DMS53 (cell line): Measurements from ENCODE around the gene DRAM1.
"Not testable (repeated sequence)": the region's sequence is repeated elsewhere in the genome, so short reads cannot be mapped to it uniquely, and the experiment has no call there.

ENCODE experiments used
- DNase-seq: peaks from one replicate; lab custom pipeline; 2025; lab: John Stamatoyannopoulos, UW

DRAM1 gene

DNA sequence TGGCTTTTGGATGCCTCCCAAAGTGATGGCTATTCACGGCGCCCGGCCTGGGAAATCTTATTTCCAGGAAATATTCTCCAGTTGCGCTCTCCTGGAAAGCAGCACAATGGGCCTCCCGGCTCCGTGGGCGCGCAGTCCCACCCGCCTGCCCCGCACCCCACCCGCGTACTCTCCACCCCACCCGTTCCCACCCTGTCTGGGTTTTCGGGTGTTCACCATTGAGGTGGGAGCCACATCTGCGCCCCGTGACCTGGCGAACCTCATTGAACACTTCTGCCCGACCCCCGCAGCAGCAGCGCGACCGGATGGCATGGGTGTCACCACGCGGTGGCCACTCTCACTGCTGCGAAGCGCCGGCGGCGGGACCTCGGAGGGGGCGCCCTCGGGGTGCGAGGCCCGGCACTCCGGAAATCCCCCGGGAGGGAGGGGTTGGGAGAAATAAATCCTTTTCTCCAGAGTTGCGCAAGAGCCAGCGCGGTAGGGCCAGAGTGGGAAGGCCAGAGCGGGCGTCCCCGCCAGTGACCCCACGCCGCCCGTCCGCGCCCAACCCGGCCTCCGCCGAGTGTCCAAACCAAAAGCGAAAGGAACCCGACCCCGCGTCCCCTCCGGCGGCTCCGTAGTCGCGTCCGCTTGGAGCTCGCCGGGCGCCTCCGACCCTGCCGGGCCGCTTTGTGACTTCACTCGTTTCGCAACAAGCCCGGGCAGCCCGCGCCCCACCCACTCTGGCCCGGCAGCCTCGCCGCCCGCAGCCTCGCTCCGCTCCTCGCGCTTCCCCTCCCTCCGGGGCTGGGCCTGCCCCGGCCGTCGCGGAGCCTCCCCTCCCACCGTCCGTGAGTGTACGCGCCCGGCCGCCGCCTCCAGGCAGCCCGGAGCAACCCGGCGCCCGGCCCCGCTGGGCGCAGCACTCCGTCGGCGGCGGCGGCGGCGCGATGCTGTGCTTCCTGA, at the start of gene DRAM1:
DRAM1 (plus strand) TSS at position 720 of the 945 bp plus-strand sequence; CDS start at position 930, 210 bp downstream.
- peak; percentile 92 for DNase-seq

DNA sequence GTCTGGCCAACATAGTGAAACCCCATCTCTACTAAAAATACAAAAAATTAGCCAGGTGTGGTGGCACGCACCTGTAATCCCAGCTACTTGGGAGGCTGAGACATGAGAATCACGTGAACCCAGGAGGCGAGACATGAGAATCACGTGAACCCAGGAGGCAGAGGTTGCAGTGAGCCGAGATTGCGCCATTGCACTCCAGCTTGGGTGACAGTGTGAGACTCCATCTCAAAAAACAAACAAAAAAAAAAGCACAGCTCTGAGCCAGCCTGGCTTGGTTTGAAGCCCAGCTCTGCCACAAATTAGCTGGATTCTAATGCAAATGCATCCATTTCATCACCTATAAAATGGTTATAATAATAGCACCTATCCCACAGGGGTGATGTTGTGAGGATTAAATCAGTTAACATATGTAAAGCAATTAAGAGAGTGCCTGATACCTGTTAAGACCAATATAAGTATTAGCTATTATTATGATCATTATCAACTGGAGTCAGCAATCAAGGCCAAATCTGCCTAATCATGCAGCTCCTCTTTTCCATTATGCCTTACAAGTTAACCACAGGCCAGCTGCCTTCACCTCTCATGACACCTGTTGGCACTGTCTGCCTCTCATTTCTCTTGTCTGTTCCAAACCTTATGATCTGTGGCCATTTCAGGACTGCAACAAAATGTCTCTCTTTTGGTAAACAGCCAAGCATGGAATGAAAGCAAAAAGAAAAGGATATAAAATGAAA, 48.8 kb upstream of the DRAM1 start:
- peak; percentile 31 for DNase-seq

- peak; percentile 36 for DNase-seq
These were observed 47.6 kb upstream of the DRAM1 start for GRCh38 chr12:101829639-101830366.

GRCh38 chr12:101830367-101831325, 46.7 kb upstream of the DRAM1 start, which contains the start of gene GNPTAB:
Gene GNPTAB, minus strand, starts transcription at chr12:101830959. Its CDS starts 284 bp downstream, at chr12:101830675.
- DNase-seq = peak; percentile 98

DNA sequence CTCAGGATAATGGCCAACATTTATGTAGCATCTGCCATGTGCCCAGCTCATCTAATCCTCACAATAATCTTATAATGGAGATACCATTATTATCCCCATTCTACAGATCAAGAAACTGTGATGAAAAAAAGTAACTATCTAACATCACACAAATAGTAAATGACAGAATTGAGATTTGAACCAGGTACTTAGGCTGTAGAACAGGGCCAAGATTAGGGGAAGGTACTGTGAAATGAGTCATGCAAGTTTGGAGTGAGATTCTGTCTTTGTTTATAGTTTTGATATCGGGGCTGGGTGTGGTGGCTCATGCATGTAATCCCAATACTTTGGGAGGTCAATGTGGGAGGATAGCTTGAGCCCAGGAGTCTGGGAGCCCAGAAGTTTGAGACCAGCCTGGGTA, 45.4 kb upstream of the DRAM1 start:
- no peak for DNase-seq

DNA sequence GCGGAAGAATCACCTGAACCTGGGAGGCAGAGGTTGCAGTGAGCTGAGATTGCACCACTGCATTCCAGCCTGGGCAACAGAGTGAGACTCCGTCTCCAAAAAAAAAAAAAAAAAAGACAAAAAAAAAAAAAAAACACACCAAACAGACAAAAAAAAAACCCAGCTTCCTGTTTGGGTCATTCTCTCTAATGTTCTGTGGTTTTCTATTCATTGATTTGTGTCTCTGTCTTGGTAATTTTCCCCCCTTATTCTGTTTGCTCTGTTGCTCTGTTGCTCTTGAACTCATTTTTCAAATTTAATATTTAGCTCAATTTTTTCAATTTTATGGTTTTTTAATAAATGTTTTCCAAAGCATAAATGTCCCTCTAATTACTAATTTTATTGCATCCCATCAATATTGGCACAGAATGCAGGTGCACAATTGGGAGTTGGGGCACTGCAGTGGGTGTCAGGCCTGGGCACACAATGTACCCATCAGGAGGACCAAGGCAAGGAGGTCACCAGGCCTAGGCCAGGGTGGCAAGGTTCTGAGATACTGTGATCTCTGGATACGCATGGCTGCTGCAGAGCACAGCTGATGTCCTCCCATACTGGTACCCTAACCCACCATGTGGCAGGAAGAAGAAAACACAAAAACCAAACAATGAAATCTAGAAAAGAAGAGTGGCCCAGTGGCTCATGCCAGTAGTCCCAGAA, 38.6 kb upstream of the DRAM1 start:
- no peak for DNase-seq

- peak; percentile 81 for DNase-seq
These were observed 37.8 kb upstream of the DRAM1 start for GRCh38 chr12:101839324-101840283.

- no peak for DNase-seq
These were observed 36.3 kb upstream of the DRAM1 start for GRCh38 chr12:101841069-101841468.

DNA sequence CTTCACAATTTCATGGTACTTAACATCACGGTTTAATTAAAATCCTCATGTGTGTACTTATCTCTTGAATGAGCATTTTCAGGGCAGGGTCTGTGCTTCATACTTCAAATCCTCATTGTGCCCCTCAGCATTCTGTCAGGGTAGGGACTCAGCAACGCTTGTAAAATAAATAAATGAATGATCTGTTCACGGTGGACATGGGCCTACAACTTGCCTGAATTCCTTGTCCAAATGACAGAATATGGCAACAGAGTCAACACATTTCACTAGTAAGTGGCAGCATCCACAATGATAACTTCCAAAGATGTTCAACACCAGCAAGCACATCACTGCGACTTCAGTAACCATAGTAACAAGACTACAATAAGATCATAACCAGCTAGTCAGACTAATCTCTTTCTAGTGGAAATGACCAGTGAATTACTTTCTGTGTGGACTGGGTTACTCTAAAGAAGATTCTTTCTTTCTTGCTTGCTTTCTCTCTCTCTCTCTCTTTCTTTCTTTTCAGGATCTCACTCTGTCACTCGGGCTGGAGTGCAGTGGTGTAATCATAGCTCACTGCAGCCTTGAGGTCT, 32.2 kb upstream of the DRAM1 start:
- DNase-seq = peak; percentile 13

DNA sequence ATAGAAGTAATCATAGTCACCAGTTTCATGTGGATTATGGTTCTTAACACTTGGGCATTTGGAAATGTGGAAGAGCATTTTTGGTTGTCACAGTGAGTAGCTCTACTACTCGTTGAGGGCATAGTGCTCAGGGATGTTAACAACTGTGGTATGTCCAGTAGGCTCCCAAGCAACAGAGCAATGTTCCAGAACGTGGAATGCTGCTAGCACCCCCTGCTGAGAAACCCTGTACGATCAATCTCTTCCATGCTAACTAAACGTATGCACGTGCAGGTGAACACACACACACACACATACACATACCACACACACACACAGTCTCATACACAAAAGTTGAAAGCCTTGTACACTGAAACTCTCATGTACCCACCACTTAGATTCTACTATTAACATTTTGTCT, 30.1 kb upstream of the DRAM1 start:
- DNase-seq = no peak

GRCh38 chr12:101850199-101850598, 27.2 kb upstream of the DRAM1 start:
- no peak for DNase-seq

DNA sequence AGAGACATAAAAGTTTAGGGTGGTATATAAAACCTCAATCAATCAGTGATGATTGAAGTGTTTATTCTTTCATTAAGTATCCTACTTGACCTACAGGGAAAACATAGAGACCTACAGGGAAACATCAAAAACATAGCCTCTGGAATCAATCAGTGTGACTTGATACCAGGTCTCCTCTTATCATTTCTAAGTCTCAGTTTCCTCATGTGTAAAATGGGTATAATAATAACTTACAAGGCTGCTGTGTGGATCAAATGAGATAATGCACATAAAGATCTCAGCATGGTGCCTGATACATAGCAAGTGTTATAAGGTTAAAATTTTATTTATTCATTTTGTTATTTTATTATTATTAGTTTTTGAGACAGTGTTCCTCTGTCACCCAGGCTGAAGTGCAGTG, 24.4 kb upstream of the DRAM1 start:
- no peak for DNase-seq

- DNase-seq = no peak
These were observed 22.6 kb upstream of the DRAM1 start for GRCh38 chr12:101854747-101855146.

DNA sequence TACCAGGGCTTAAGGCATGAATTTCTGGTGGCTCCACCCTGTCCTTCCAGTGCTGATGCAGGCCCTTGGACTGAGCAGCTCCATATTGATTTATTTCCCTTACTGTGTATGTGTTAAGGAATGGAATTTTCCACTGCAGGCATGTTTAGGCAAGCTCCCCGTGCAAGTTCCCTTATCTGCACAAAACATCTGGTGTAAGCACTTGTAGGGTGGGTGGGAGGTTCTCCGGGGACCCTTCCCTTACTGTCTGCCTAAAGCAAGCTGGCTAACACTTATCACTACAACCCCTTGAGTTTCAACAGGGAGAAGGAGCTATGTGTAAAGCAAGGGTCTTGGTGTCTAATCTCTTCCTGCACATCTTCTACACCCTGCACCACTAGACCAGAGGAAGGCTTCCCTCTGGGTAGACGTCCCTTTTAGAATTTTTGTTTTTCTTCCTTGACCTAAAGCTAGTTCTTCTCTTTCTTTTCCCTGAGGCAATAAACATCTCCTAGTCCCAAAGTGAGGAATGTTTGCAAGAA, 22.0 kb upstream of the DRAM1 start:
- no peak for DNase-seq

DNA sequence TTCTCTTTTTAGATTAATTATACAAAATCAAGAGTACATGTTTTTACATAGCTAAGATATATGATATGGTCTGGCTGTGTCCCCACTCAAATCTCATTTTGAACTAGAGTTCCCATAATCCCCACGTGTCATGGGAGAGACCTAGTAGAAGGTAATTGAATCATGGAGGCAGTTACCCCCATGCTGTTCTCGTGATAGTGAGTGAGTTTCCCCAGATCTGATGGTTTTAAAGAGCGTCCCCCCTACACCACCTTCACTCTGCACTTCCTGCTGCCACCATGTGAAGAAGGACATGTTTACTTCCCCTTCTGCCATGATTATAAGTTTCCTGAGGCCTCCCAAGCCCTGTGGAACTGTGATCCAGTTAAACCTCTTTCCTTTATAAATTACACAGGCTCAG, 21.4 kb upstream of the DRAM1 start:
- no peak for DNase-seq

DNA sequence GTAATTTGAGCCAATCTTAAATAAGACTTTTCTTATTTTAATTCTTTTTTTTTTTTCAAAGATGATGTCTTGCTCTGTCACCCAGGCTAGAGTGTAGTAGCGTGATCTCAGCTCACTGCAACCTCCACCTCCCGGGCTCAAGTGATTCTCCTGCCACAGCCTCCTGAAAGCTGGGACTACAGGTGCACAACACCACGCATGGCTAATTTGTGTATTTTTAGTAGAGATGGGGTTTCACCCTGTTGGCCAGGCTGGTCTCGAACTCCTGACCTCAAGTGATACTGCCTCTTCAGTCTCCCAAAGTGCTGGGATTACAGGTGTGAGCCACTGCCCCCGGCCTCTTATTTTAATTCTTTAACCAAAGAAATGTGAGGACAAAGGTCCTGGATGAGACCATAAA, 20.8 kb upstream of the DRAM1 start:
- DNase-seq = not testable (repeated sequence)

- DNase-seq = no peak
These were observed 20.3 kb upstream of the DRAM1 start for GRCh38 chr12:101857043-101857558.

- DNase-seq = no peak
These were observed 19.0 kb upstream of the DRAM1 start for GRCh38 chr12:101858361-101858760.
